Stomach (tissue), 9 donors: ENCODE data around the gene MACC1. TPM values are rescaled to one million over a fixed set of nuclear protein-coding genes. Genes with fewer than 3 reads are reported as not detected.
A peak's percentile ranks its signal among the peaks of the same experiment; 100 is the strongest.

Source experiments
- DNase-seq, 2 donors: peaks; one replicate each; pipeline versions ENCODE4 v3.0.0 to v3.0.0-alpha.2; 2013 to 2019
- H3K27ac ChIP-seq, 5 donors: fragments of 200-600 bp in 4 of 5; sonication (generic) in 4 of 5; one replicate each; pipeline ENCODE4 v1.5.1; 2013 to 2019; ENCODE audit warnings: mild to moderate bottlenecking in 1 of 5, moderate library complexity in 1 of 5
- H3K27me3 ChIP-seq, 3 donors: fragments of 200-600 bp; sonication (generic); one replicate each; pipeline ENCODE4 v1.5.1; 2017 to 2019; ENCODE audit warnings: mixed run types in 1 of 3
- H3K36me3 ChIP-seq, 4 donors: fragments of 200-600 bp; sonication (generic); 1 replicate in 3 of 4; 2 replicates in 1 of 4; pipeline ENCODE4 v1.5.1; 2016 to 2019
- H3K4me1 ChIP-seq, 4 donors: fragments of 200-600 bp; sonication (generic); one replicate each; pipeline ENCODE4 v1.5.1; 2016 to 2019
- H3K4me3 ChIP-seq, 4 donors: fragments of 200-600 bp; sonication (generic) in 3 of 4; one replicate each; pipeline ENCODE4 v1.5.1; 2016 to 2019; ENCODE audit warnings: mild to moderate bottlenecking in 1 of 4
- H3K9me3 ChIP-seq, 4 donors: fragments of 200-600 bp; sonication (generic); one replicate each; pipeline ENCODE4 v1.5.1; 2016 to 2019
- EP300 ChIP-seq: sonication (generic); formaldehyde crosslinking; IDR thresholded peaks from one replicate; pipeline ENCODE4 v1.6.1; 2017; ENCODE audit warnings: antibody characterized with exemption
- POLR2A ChIP-seq, 4 donors: fragments of 450-650 bp; IDR thresholded peaks; one replicate each; pipeline ENCODE4 v1.6.1; 2016; ENCODE audit warnings: antibody characterized with exemption in 4 of 4, control low read depth in 2 of 4, mild to moderate bottlenecking in 1 of 4, moderate library complexity in 1 of 4
- POLR2AphosphoS5 ChIP-seq, 3 donors: sonication (generic); formaldehyde crosslinking; IDR thresholded peaks; one replicate each; pipeline ENCODE4 v1.6.1; 2016; ENCODE audit warnings: antibody characterized with exemption in 3 of 3
- WGBS, 5 donors: extraction: QIAGEN DNeasy Blood & Tissue Kit in 3 of 5; methylation state at CpG; one replicate each; pipeline versions ENCODE4 v1.1.5 to v1.1.7; 2013 to 2018; 5-methylcytosine and 5-hydroxymethylcytosine counted together
- intact Hi-C: fragments of 100-400 bp; cut with DNase I; formaldehyde crosslinking; loops from one replicate; pipeline ENCODE4 v1.15.1; 2023; ENCODE audit warnings: low total_unique reads
- polyA plus RNA-seq, 3 donors: library from polyadenylated mRNA; stranded (reverse); fragments of 200-250 nt; gene quantifications; one replicate each; pipeline ENCODE4 v1.2.3, GENCODE V29; 2013
- total RNA-seq, 5 donors: library from RNA; depleted of rRNA; stranded (reverse); fragments of >200 nt; gene quantifications; one replicate each; pipeline versions ENCODE4 v1.1.0 to v1.2.3, GENCODE V29; 2014 to 2016
- TF ChIP-seq, protein P1 (sequence below), 7 experiments: fragments of 450-650 bp in 4 of 7; fragments of 200-600 bp in 3 of 7; sonication (generic) in 3 of 7; IDR thresholded peaks; one replicate each; pipeline ENCODE4 v1.5.1; 2016 to 2019; ENCODE audit warnings: antibody characterized with exemption in 7 of 7, control low read depth in 2 of 7, mild to moderate bottlenecking in 1 of 7
- donor health status: healthy with polysubstance abuse.
- donor health status: Bipolar disorder and iron deficiency.
- donor health status: healthy.

MACC1 gene
- total and polyA plus RNA-seq, 8 donors: 0.76 to 41.7 (median 2.2) TPM; not detected in 1

DNA sequence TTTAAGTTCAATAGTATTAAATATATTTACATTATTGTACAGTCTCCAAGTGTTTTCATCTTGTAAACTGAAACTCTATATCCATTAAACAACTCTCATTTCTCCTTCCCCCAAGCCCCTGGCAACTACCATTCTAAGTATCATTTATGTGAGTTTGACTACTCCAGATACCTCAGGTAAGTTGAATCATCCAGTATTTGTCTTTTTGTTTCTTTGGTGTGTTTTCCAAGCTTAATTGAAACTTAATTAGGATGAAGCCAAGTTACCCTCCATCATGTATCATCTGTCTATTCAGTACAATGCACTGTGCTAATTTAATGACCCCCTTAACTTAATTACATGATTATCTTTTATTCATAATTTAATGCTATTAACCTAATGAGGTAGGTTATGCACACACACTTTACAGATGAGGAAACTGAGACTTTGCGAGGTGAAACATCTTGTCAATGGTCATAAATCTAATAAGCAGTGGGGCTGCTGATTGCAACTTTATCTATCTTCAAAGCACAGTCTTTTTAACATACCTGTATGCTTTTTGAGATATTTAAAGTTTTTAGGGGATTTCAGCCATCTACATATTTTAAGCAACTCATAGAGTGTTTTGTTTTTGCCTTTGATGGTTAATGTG lies 663 bp downstream of the MACC1 start:
- Histone ChIP-seq H3K4me3 (peak overlapping the region; percentile 6 to 29 (median 18)), H3K27me3 (no peaks in the 10 kb centered on the region), H3K27ac (peak overlapping the region in 4 of 5 donors; percentile 77 to 88 (median 82)), H3K4me1 (peaks cover 6 to 41% (median 14%) of the 10 kb centered on the region in 4 donors), H3K36me3 (no peaks in the 10 kb centered on the region), H3K9me3 (no peaks in the 10 kb centered on the region)
- no peak for TF ChIP-seq EP300
- TF ChIP-seq POLR2A (IDR thresholded peaks at IDR 0.05): no peak
- TF ChIP-seq, protein P1, sequence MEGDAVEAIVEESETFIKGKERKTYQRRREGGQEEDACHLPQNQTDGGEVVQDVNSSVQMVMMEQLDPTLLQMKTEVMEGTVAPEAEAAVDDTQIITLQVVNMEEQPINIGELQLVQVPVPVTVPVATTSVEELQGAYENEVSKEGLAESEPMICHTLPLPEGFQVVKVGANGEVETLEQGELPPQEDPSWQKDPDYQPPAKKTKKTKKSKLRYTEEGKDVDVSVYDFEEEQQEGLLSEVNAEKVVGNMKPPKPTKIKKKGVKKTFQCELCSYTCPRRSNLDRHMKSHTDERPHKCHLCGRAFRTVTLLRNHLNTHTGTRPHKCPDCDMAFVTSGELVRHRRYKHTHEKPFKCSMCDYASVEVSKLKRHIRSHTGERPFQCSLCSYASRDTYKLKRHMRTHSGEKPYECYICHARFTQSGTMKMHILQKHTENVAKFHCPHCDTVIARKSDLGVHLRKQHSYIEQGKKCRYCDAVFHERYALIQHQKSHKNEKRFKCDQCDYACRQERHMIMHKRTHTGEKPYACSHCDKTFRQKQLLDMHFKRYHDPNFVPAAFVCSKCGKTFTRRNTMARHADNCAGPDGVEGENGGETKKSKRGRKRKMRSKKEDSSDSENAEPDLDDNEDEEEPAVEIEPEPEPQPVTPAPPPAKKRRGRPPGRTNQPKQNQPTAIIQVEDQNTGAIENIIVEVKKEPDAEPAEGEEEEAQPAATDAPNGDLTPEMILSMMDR (IDR thresholded peaks at IDR 0.05): no peak
- no peak for TF ChIP-seq POLR2AphosphoS5 (IDR thresholded peaks at IDR 0.05)
- intact Hi-C loops: no loop called here
- 40 to 70% (median 48%) methylated on average over 1 of the region's 1 CpG for WGBS, 5 donors
- DNase-seq: no peak

DNA sequence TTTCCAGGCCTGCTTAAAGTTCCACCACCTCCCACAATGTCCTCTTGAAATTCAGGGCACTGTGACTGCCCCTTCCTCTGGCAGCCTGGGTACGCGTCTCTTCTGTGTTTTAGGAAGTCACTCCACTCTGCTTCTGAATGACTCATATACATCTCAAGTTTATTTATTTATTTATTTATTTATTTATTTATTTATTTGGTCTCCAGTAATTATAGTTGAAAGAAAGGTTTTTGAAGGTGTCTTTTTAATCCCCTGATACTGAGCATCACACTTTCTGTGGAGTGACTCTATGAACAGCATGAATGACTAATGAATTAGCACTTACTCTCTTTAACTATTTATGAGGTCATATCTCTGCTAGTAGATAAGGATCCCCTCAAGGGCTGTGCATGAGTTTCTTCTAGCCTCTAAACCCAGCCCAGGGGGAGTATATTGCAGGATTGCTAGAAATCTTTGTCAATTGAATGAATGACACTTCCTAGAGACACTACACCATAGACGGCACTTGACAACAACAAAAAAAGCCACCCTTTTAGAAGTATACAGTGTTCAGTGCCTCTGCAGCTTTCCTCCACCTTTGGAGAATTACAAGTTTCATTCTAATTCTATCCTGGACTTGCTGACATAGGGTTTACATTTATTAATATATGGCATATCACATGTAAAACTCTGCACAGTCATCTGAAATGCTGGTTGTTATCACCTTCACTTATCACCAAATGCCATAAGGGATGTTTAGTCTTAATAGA lies 2.1 kb downstream of the MACC1 start:
- Histone ChIP-seq H3K27me3 (no peaks in the 10 kb centered on the region), H3K4me3 (peak overlapping the region in 1 of 4 donors; percentile 5), H3K27ac (no peak overlapping the region), H3K9me3 (no peaks in the 10 kb centered on the region), H3K36me3 (no peaks in the 10 kb centered on the region), H3K4me1 (peaks cover 3 to 27% (median 8%) of the 10 kb centered on the region in 4 donors)
- no peak for DNase-seq
- intact Hi-C loops: no loop called here
- TF ChIP-seq POLR2A (IDR thresholded peaks at IDR 0.05) (no peak), POLR2AphosphoS5 (IDR thresholded peaks at IDR 0.05) (no peak), EP300 (no peak)
- TF ChIP-seq, protein P1 (IDR thresholded peaks at IDR 0.05): no peak
- WGBS, 5 donors: 71 to 82% (median 77%) methylated on average over 3 of the region's 3 CpGs

DNA sequence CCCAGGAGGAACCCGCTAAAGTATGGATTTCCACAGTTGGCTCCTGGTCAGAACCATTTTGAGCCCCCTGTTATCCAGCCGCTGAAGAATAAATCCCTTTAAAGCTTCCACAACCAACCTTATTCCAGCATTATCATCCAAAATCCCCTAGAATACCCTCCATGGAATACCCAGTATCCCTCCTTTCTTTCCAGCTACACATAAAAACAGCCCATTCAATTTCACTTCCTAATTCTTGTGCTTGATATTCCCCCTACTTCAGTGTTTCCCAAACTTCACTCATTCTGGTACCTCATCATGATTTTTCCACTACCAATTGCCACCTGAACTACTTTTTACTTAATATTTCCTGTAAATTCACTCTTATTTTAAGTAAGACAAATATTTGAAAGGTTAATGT lies 3.1 kb downstream of the MACC1 start:
- 93 to 98% (median 96%) methylated on average over 2 of the region's 2 CpGs for WGBS, 5 donors
- Histone ChIP-seq H3K4me1 (peaks cover 0 to 17% (median 2%) of the 10 kb centered on the region in 4 donors), H3K27ac (no peak overlapping the region), H3K9me3 (peaks cover 0 to 6% (median 1%) of the 10 kb centered on the region in 4 donors), H3K4me3 (no peak overlapping the region), H3K27me3 (no peaks in the 10 kb centered on the region), H3K36me3 (no peaks in the 10 kb centered on the region)
- no peak for DNase-seq
- intact Hi-C loops: no loop called here
- TF ChIP-seq POLR2AphosphoS5 (IDR thresholded peaks at IDR 0.05): no peak
- TF ChIP-seq EP300: no peak
- TF ChIP-seq POLR2A (IDR thresholded peaks at IDR 0.05): no peak

DNA sequence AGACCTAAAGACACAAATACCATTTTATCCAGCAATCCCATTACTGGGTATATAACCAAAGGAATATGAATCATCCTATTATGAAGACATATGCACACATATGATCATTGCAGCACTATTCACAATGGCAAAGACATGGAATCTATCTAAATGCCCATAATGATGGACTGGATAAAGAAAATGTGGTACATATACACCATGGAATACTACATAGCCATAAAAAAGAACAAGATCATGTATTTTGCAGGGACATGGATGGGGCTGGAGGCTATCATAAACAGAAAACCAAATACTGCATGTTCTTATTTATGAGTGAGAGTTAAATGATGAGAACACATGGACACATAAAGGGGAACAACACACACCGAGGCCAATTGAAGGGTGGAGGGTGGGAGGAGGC lies 3.8 kb downstream of the MACC1 start:
- H3K27ac ChIP-seq: no peak overlapping the region
- intact Hi-C loops: no loop called here
- TF ChIP-seq EP300: no peak
- 82 to 100% (median 93%) methylated on average over 1 of the region's 1 CpG for WGBS, 5 donors
- no peaks in the 10 kb centered on the region for H3K36me3 ChIP-seq
- H3K27me3 ChIP-seq: no peaks in the 10 kb centered on the region
- peaks cover 0 to 12% (median 5%) of the 10 kb centered on the region in 4 donors for H3K9me3 ChIP-seq
- no peak overlapping the region for H3K4me3 ChIP-seq
- peaks cover 0 to 9% (median 2%) of the 10 kb centered on the region in 4 donors for H3K4me1 ChIP-seq
- DNase-seq: no peak

DNA sequence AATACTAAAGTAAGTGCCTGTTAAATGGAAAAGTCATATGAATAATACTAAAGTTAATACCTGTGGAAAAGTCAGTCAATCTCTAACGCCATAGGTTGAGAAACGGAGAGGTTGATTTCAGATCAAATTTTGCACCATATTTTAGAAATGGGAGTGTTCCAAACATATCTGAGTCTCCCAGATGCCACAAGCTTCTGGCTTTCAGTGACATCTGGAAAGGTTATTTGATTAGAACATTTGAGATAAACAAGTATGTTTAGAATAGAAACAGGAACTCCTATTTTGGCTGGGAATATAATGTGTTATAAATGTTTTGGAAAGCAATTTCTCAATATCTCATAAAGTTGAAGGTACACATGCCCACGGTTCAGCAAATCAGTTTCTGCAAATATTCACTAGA lies 5.8 kb downstream of the MACC1 start:
- Histone ChIP-seq H3K4me3 (no peak overlapping the region), H3K27ac (no peak overlapping the region), H3K4me1 (no peaks in the 10 kb centered on the region), H3K36me3 (no peaks in the 10 kb centered on the region), H3K27me3 (no peaks in the 10 kb centered on the region), H3K9me3 (peaks cover 0 to 13% (median 6%) of the 10 kb centered on the region in 4 donors)
- 54 to 65% (median 56%) methylated on average over 3 of the region's 3 CpGs for WGBS, 5 donors
- intact Hi-C loops: no loop called here
- no peak for DNase-seq
- no peak for TF ChIP-seq EP300
